ENCODE data around the gene TCEAL8.

The TCEAL8 gene

DNA sequence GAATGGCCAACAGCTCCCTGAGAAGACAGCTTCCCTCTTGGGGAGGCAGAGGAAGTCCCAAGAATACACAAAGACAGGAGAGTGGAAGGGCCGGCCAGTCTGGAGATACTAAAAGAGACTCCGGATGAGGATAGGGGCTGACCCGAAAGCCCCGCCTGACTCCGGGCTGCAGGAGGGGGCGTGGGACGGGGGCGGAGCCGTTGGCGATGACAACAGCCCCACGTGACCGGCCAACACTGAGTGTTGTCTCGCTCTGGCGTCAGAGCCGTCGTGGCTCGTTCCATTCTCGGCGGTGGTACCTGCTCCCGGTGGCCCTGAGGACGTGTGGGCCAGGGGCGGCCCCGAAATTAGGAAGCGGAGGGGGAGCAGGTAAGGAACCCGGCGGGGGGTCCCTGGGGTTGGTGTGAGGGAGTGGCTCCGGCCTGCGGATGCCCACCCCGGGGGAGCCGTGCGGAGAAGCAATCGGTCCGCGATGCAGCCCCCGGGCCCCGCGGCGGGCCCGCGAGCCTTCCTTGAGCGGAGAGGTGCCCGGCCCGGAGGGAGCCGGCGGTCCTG, 40.0 kb downstream of the TCEAL8 start, which contains the start of gene BEX4:
Gene BEX4, plus strand, starts transcription at position 239 of the 555 bp plus-strand sequence. CDS start 1,046 bp downstream, outside the sequence.
- peak; percentile 63 to 76 (median 74) for DNase-seq

DNA sequence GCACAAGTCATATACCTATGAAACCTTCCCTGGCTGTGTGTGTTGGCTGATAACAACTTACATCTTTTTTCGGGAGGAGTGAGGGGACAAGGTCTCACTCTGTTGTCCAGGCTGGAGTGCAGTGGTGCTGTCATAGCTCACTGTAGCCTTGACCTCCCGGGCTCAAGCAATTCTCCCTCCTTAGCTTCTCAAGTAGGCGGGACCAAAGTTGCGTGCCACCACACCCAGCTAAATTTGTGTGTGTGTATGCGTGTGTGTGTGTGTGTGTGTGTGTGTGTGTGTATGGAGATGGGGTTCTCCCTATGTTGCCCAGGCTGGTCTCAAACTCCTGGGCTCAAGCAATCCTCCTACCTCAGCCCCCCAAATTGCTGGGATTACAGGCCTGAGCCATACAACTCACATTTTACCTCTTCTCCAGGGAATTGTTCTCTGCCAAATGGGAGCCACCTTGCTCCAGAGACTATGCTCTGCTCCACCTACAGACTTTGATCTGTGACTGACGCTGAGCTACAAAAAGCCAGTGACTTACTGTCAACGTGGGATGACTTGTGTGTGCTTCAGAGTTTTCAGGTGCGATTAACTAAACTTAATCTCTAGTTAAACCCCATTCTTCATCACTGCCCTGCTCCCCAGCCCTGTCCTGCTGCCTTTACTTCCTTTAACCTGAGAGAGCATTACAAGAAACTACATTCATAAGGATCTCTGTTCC, 42.1 kb downstream of the TCEAL8 start:
- no peak for DNase-seq

- DNase-seq: peak in 4 of 5 donors; percentile 12 to 29 (median 20)
These were observed 43.8 kb downstream of the TCEAL8 start for GRCh38 chrX:103211012-103211715.

GRCh38 chrX:103210056-103210455, 44.9 kb downstream of the TCEAL8 start:
- DNase-seq: no peak

All from T-helper 1 cell (primary cell).